IMR-90 (cell line): ENCODE data around the gene MUC20. TPM values are rescaled to one million over a fixed set of nuclear protein-coding genes. Genes with fewer than 3 reads are reported as not detected.

Experiments used
- ATAC-seq: fragments of 200-7000 bp; cut with Tn5 transposase; 2 replicates; pipeline ENCODE4 v1.9.1; 2020; ENCODE audit warnings: low read depth, mild to moderate bottlenecking, moderate library complexity
- BruUV-seq: library from RNA; stranded (reverse); fragments of 400-500 nt; replicated peaks from 2 replicates; lab custom pipeline; 2021; lab: Mats Ljungman, UMichigan
- CTCF ChIA-PET: fragments of 300-600 bp; formaldehyde crosslinking; extraction: SDS; loops from one replicate; lab custom pipeline; 2021; ENCODE audit warnings: antibody characterized with exemption; lab: Yijun Ruan, JAX
- POLR2A ChIA-PET: fragments of 300-600 bp; sonication (Branson Sonifier 250); formaldehyde crosslinking; loops from one replicate; lab custom pipeline; 2022; ENCODE audit warnings: antibody characterized with exemption; ENCODE audit not compliant: unreplicated experiment; lab: Charles Lee
- DNase-seq: peaks from one replicate; pipeline ENCODE4 v3.0.0; 2013
- H2AFZ ChIP-seq: replicated peaks from 2 replicates; pipeline ENCODE3; 2013; ENCODE audit warnings: low read length, mild to moderate bottlenecking; ENCODE audit not compliant: poor library complexity
- H2AK5ac ChIP-seq: 2 replicates; pipeline ENCODE4 v1.6.1; 2013; ENCODE audit warnings: low read depth, low read length, inconsistent platforms
- H2AK9ac ChIP-seq: replicated peaks from 2 replicates; pipeline ENCODE3; 2013; ENCODE audit warnings: mild to moderate bottlenecking, low read depth, low read length, moderate library complexity; ENCODE audit not compliant: poor library complexity
- H2BK120ac ChIP-seq: 2 replicates; pipeline ENCODE4 v1.6.1; 2013; ENCODE audit warnings: low read depth, low read length, inconsistent platforms
- H2BK15ac ChIP-seq: 3 replicates; pipeline ENCODE4 v1.6.1; 2013; ENCODE audit warnings: low read depth, low read length, inconsistent platforms
- H2BK20ac ChIP-seq: 2 replicates; pipeline ENCODE4 v1.6.1; 2013; ENCODE audit warnings: low read depth, mild to moderate bottlenecking, inconsistent platforms, low read length, moderate library complexity
- H2BK5ac ChIP-seq: 2 replicates; pipeline ENCODE4 v1.6.1; 2013; ENCODE audit warnings: mild to moderate bottlenecking, low read depth, low read length, inconsistent platforms; ENCODE audit not compliant: poor library complexity, severe bottlenecking
- H3K14ac ChIP-seq: replicated peaks from 2 replicates; pipeline ENCODE4 v1.6.1; 2013; ENCODE audit warnings: low read depth, low read length, inconsistent platforms
- H3K18ac ChIP-seq: 2 replicates; pipeline ENCODE4 v1.6.1; 2013; ENCODE audit warnings: low read depth, low read length, control low read depth
- H3K23ac ChIP-seq: 2 replicates; pipeline ENCODE4 v1.6.1; 2013; ENCODE audit warnings: low read depth, low read length, inconsistent platforms
- H3K27ac ChIP-seq: 2 replicates; pipeline ENCODE4 v1.5.1; 2013; ENCODE audit warnings: mild to moderate bottlenecking, control low read depth, low read length; ENCODE audit not compliant: insufficient read depth
- H3K27me3 ChIP-seq: 2 replicates; pipeline ENCODE4 v1.6.1; 2013; ENCODE audit warnings: low read length; ENCODE audit not compliant: control insufficient read depth, insufficient read depth
- H3K36me3 ChIP-seq: 2 replicates; pipeline ENCODE4 v1.6.1; 2013; ENCODE audit warnings: low read length, mixed read lengths; ENCODE audit not compliant: control insufficient read depth, insufficient read depth
- H3K4ac ChIP-seq: 2 replicates; pipeline ENCODE4 v1.6.1; 2013; ENCODE audit warnings: low read depth, low read length, inconsistent platforms
- H3K4me1 ChIP-seq: 2 replicates; pipeline ENCODE4 v1.6.1; 2013; ENCODE audit warnings: low read length, mixed read lengths; ENCODE audit not compliant: control insufficient read depth, insufficient read depth
- H3K4me2 ChIP-seq: 2 replicates; pipeline ENCODE4 v1.6.1; 2013; ENCODE audit warnings: low read depth, mild to moderate bottlenecking, control low read depth, low read length, moderate library complexity
- H3K4me3 ChIP-seq: 2 replicates; pipeline ENCODE4 v1.5.1; 2013; ENCODE audit warnings: low read depth, mild to moderate bottlenecking, control low read depth, low read length, moderate library complexity; ENCODE audit not compliant: insufficient read depth
- H3K56ac ChIP-seq: 2 replicates; pipeline ENCODE4 v1.6.1; 2013; ENCODE audit warnings: low read length, inconsistent platforms; ENCODE audit not compliant: insufficient read depth; ENCODE audit errors: extremely low read depth
- H3K79me1 ChIP-seq, 2 experiments: 2 replicates each; pipeline ENCODE4 v1.6.1; 2013; ENCODE audit warnings: low read length in 2 of 2, inconsistent platforms in 1 of 2, low read depth in 1 of 2
- H3K9ac ChIP-seq: 2 replicates; pipeline ENCODE4 v1.6.1; 2013; ENCODE audit warnings: low read depth, low read length, control low read depth
- H3K9me1 ChIP-seq: 2 replicates; pipeline ENCODE4 v1.6.1; 2013; ENCODE audit warnings: low read length, inconsistent platforms; ENCODE audit not compliant: insufficient read depth
- H3K9me3 ChIP-seq: 2 replicates; pipeline ENCODE4 v1.6.1; 2013; ENCODE audit warnings: low read length; ENCODE audit not compliant: control insufficient read depth, insufficient read depth
- H4K20me1 ChIP-seq: 2 replicates; pipeline ENCODE4 v1.6.1; 2013; ENCODE audit warnings: low read length, inconsistent platforms; ENCODE audit not compliant: insufficient read depth
- H4K5ac ChIP-seq: 2 replicates; pipeline ENCODE4 v1.6.1; 2013; ENCODE audit warnings: mild to moderate bottlenecking, low read depth, low read length, control low read depth
- H4K8ac ChIP-seq, 2 experiments: 2 replicates each; pipeline ENCODE4 v1.6.1; 2013; ENCODE audit warnings: low read depth in 2 of 2, low read length in 2 of 2, control low read depth in 1 of 2, inconsistent platforms in 1 of 2
- H4K91ac ChIP-seq: 2 replicates; pipeline ENCODE4 v1.6.1; 2013; ENCODE audit warnings: low read depth, low read length, inconsistent platforms; ENCODE audit not compliant: insufficient read depth
- FOS ChIP-seq: fragments of 150-350 bp; IDR thresholded peaks from 2 replicates; pipeline ENCODE4 v1.6.1; 2016; ENCODE audit warnings: low read depth, low read length
- MAFK ChIP-seq: IDR thresholded peaks from 2 replicates; pipeline ENCODE4 v1.6.1; 2012; ENCODE audit warnings: low read depth, low read length, improper control_type of control experiment
- MXI1 ChIP-seq: IDR thresholded peaks from 2 replicates; pipeline ENCODE4 v1.6.1; 2012; ENCODE audit warnings: low read depth, mild to moderate bottlenecking, low read length, moderate library complexity, borderline replicate concordance
- NFE2L2 ChIP-seq: fragments of 150-350 bp; IDR thresholded peaks from 2 replicates; pipeline ENCODE4 v1.6.1; 2016; ENCODE audit warnings: low read depth, mild to moderate bottlenecking, low read length
- POLR2A ChIP-seq: IDR thresholded peaks from 2 replicates; pipeline ENCODE4 v1.6.1; 2012; ENCODE audit warnings: mild to moderate bottlenecking, low read depth, low read length
- RCOR1 ChIP-seq: IDR thresholded peaks from 2 replicates; pipeline ENCODE4 v1.6.1; 2012; ENCODE audit warnings: mild to moderate bottlenecking, low read length, improper control_type of control experiment; ENCODE audit not compliant: insufficient replicate concordance
- RFX5 ChIP-seq: IDR thresholded peaks from 2 replicates; pipeline ENCODE4 v1.8.0; 2012; ENCODE audit warnings: low read depth, mild to moderate bottlenecking, low read length, moderate library complexity
- WGBS, 2 experiments: methylation state at CpG; one replicate each; pipeline versions ENCODE4 v1.1.5 to v1.1.7; 2013; ENCODE audit warnings: missing lambda C conversion rate in 2 of 2; ENCODE audit not compliant: insufficient read length in 1 of 2; ENCODE audit errors: extremely low coverage in 2 of 2; 5-methylcytosine and 5-hydroxymethylcytosine counted together
- dilution Hi-C: fragments of 300-500 bp; cut with HindIII; formaldehyde crosslinking; loops from one replicate; pipeline ENCODE4 v1.14.3; 2018; ENCODE audit warnings: low sequenced_read_pairs; ENCODE audit not compliant: unreplicated experiment
- in situ Hi-C: fragments of 300-500 bp; cut with MboI; formaldehyde crosslinking; loops from 3 replicates; pipeline ENCODE4 v1.14.3; 2019; ENCODE audit warnings: low sequenced_read_pairs, inconsistent platforms, mixed read lengths
- intact Hi-C: fragments of 100-400 bp; cut with micrococcal nuclease; formaldehyde crosslinking; loops from 2 replicates; pipeline ENCODE4 v1.10.0; 2022
- polyA plus RNA-seq, 3 experiments: library from polyadenylated mRNA; depleted of rRNA; stranded (reverse); fragments of >200 nt; gene quantifications; 2 replicates each; pipeline ENCODE4 v1.2.3, GENCODE V29; 2012; ENCODE audit warnings: low replicate concordance in 1 of 3
- total RNA-seq: library from RNA; depleted of rRNA; stranded (reverse); fragments of >200 nt; gene quantifications from 2 replicates; pipeline ENCODE4 v1.2.3, GENCODE V29; 2012
- TF ChIP-seq, protein P1 (sequence below): fragments of 150-350 bp; IDR thresholded peaks from 2 replicates; pipeline ENCODE4 v1.6.1; 2016; ENCODE audit warnings: low read depth, mild to moderate bottlenecking, low read length, moderate library complexity, borderline replicate concordance

The MUC20 gene
- total and polyA plus RNA-seq, 2 of the 4 experiments (the other 2 are of a cell fraction): 0.12 TPM; not detected in 1

DNA sequence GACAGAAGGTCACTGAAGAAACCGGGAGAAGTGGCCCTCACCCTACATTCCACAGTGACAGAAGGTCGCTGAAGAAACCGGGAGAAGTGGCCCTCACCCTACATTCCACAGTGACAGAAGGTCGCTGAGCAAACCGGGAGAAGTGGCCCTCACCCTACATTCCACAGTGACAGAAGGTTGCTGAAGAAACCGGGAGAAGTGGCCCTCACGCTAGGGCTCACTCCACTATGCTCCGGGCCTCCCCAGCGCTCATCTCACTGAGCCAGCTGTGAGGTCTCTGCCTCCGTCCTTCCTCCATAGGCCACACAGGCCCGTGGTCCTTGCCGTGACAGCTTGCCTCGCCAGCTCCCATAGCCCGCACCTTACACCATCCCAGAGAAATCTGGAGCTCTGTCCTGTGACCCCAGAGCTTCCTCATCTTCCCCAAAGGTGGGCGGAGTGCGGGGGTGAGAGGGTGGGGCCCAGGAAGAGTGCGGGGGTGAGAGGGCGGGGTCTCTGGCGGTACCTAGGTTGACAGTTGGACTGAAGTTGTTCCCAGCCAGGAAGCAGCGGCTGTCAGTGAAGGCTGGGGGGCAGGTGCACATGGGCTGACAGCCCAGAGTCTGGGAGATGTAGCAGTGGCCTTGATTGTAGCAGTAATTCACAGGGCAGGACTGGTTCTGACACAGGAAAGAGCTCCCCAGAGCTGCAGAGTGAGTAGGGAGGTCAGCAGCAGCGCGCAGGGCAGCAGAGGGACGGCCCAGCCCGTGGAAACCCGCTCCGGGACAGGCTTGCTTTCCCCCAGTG is 32.0 kb downstream of the MUC20 start:
- Histone ChIP-seq H2BK15ac (no peak overlapping the region), H3K4me2 (no peak overlapping the region), H3K4me3 (no peak overlapping the region), H3K4ac (no peak overlapping the region), H3K14ac (no peak overlapping the region), H2AFZ (no peak overlapping the region), H4K5ac (no peak overlapping the region), H4K8ac (no peak overlapping the region), H2BK120ac (no peak overlapping the region), H2AK9ac (peak overlapping the region; percentile 10), H3K18ac (no peak overlapping the region), H3K27ac (no peak overlapping the region), H3K9me1 (no peaks in the 10 kb centered on the region; the same call in 1 of the 2 replicates), H3K79me1 (no peaks in the 10 kb centered on the region), H3K36me3 (no peaks in the 10 kb centered on the region), H3K9me3 (no peaks in the 10 kb centered on the region), H3K23ac (no peak overlapping the region), H3K27me3 (peaks cover 31% of the 10 kb centered on the region), H3K56ac (no peak overlapping the region), H4K20me1 (no peaks in the 10 kb centered on the region), H4K91ac (no peak overlapping the region), H2BK20ac (no peak overlapping the region), H2AK5ac (no peak overlapping the region), H2BK5ac (no peak overlapping the region), H3K4me1 (no peaks in the 10 kb centered on the region), H3K9ac (no peak overlapping the region)
- ChIA-PET CTCF (no interaction called here), POLR2A (no interaction called here)
- WGBS, 2 experiments: 42% methylated on average over 6 of the region's 26 CpGs; no CpG with 5 or more reads in 1 of the 2 experiments
- ATAC-seq: no peak
- DNase-seq: no peak
- BruUV-seq: no TSS peak
- dilution Hi-C loops: no loop called here
- TF ChIP-seq NFE2L2 (no peak), RFX5 (no peak), POLR2A (no peak), FOS (no peak), MAFK (no peak), MXI1 (no peak), RCOR1 (no peak)
- TF ChIP-seq, protein P1, sequence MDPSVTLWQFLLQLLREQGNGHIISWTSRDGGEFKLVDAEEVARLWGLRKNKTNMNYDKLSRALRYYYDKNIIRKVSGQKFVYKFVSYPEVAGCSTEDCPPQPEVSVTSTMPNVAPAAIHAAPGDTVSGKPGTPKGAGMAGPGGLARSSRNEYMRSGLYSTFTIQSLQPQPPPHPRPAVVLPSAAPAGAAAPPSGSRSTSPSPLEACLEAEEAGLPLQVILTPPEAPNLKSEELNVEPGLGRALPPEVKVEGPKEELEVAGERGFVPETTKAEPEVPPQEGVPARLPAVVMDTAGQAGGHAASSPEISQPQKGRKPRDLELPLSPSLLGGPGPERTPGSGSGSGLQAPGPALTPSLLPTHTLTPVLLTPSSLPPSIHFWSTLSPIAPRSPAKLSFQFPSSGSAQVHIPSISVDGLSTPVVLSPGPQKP: no peak
- in situ Hi-C loops: no loop called here
- intact Hi-C loops: no loop called here
